ENCODE results near the gene EDEM3.
"Not testable (repeated sequence)": the region's sequence is repeated elsewhere in the genome, so short reads cannot be mapped to it uniquely, and the experiment has no call there.

EDEM3 gene

GRCh38 chr1:184691719-184692324 lies 62.8 kb downstream of the EDEM3 start:
- H3K27ac ChIP-seq (ENCODE audit: low read depth, low read length), result no peak overlapping the region
- H3K9ac ChIP-seq (ENCODE audit: low read length), result no peak overlapping the region
- H3K36me3 ChIP-seq (ENCODE audit: control insufficient read depth, insufficient read depth, low read length), result no peaks in the 10 kb centered on the region

GRCh38 chr1:184686540-184686939 lies 68.1 kb downstream of the EDEM3 start:
- H3K9me3 ChIP-seq (ENCODE audit: control insufficient read depth, insufficient read depth, low read depth, low read length), result no peaks in the 10 kb centered on the region
- no peaks in the 10 kb centered on the region for H3K36me3 ChIP-seq (ENCODE audit: control insufficient read depth, insufficient read depth, low read length)
- no peaks in the 10 kb centered on the region for H3K4me1 ChIP-seq (ENCODE audit: control insufficient read depth, insufficient read depth, low read length)
- no peaks in the 10 kb centered on the region for H3K27me3 ChIP-seq (ENCODE audit: control insufficient read depth, insufficient read depth, low read length)
- H3K4me3 ChIP-seq (ENCODE audit: low read depth, low read length), result no peak overlapping the region
- H3K27ac ChIP-seq (ENCODE audit: low read depth, low read length), result no peak overlapping the region
- no peak overlapping the region for H3K9ac ChIP-seq (ENCODE audit: low read length)

More at GRCh38 chr1:184691719-184692324, 62.8 kb downstream of the EDEM3 start:
- Histone ChIP-seq H3K4me3 (ENCODE audit: low read depth, low read length) (no peak overlapping the region), H3K9me3 (ENCODE audit: control insufficient read depth, insufficient read depth, low read depth, low read length) (no peaks in the 10 kb centered on the region), H3K4me1 (ENCODE audit: control insufficient read depth, insufficient read depth, low read length) (peaks cover 10% of the 10 kb centered on the region), H3K27me3 (ENCODE audit: control insufficient read depth, insufficient read depth, low read length) (no peaks in the 10 kb centered on the region)

GRCh38 chr1:184685116-184685515 lies 69.5 kb downstream of the EDEM3 start:
- H3K9ac ChIP-seq (ENCODE audit: low read length), result no peak overlapping the region
- no peak overlapping the region for H3K4me3 ChIP-seq (ENCODE audit: low read depth, low read length)
- no peaks in the 10 kb centered on the region for H3K27me3 ChIP-seq (ENCODE audit: control insufficient read depth, insufficient read depth, low read length)
- no peak overlapping the region for H3K27ac ChIP-seq (ENCODE audit: low read depth, low read length)
- H3K36me3 ChIP-seq (ENCODE audit: control insufficient read depth, insufficient read depth, low read length), result no peaks in the 10 kb centered on the region
- no peaks in the 10 kb centered on the region for H3K4me1 ChIP-seq (ENCODE audit: control insufficient read depth, insufficient read depth, low read length)
- peaks cover 10% of the 10 kb centered on the region for H3K9me3 ChIP-seq (ENCODE audit: control insufficient read depth, insufficient read depth, low read depth, low read length)

GRCh38 chr1:184684285-184685074 lies 70.2 kb downstream of the EDEM3 start:
- Histone ChIP-seq H3K27me3 (ENCODE audit: control insufficient read depth, insufficient read depth, low read length) (no peaks in the 10 kb centered on the region), H3K36me3 (ENCODE audit: control insufficient read depth, insufficient read depth, low read length) (no peaks in the 10 kb centered on the region), H3K9me3 (ENCODE audit: control insufficient read depth, insufficient read depth, low read depth, low read length) (peaks cover 10% of the 10 kb centered on the region), H3K4me3 (ENCODE audit: low read depth, low read length) (no peak overlapping the region), H3K9ac (ENCODE audit: low read length) (no peak overlapping the region), H3K27ac (ENCODE audit: low read depth, low read length) (no peak overlapping the region), H3K4me1 (ENCODE audit: control insufficient read depth, insufficient read depth, low read length) (no peaks in the 10 kb centered on the region)

- Histone ChIP-seq H3K4me1 (ENCODE audit: control insufficient read depth, insufficient read depth, low read length) (no peaks in the 10 kb centered on the region), H3K4me3 (ENCODE audit: low read depth, low read length) (no peak overlapping the region), H3K9me3 (ENCODE audit: control insufficient read depth, insufficient read depth, low read depth, low read length) (peaks cover 10% of the 10 kb centered on the region), H3K9ac (ENCODE audit: low read length) (no peak overlapping the region), H3K27me3 (ENCODE audit: control insufficient read depth, insufficient read depth, low read length) (no peaks in the 10 kb centered on the region), H3K36me3 (ENCODE audit: control insufficient read depth, insufficient read depth, low read length) (no peaks in the 10 kb centered on the region), H3K27ac (ENCODE audit: low read depth, low read length) (no peak overlapping the region)
These were observed 71.7 kb downstream of the EDEM3 start for GRCh38 chr1:184682956-184683355.

- H3K4me3 ChIP-seq (ENCODE audit: low read depth, low read length); H3K9me3 ChIP-seq (ENCODE audit: control insufficient read depth, insufficient read depth, low read depth, low read length); H3K36me3 ChIP-seq (ENCODE audit: control insufficient read depth, insufficient read depth, low read length); H3K27me3 ChIP-seq (ENCODE audit: control insufficient read depth, insufficient read depth, low read length); H3K4me1 ChIP-seq (ENCODE audit: control insufficient read depth, insufficient read depth, low read length); H3K9ac ChIP-seq (ENCODE audit: low read length); H3K27ac ChIP-seq (ENCODE audit: low read depth, low read length): not testable (repeated sequence)
These were observed 73.9 kb downstream of the EDEM3 start for GRCh38 chr1:184680611-184681225.

GRCh38 chr1:184679472-184679871 lies 75.2 kb downstream of the EDEM3 start:
- not testable (repeated sequence) for H3K27me3 ChIP-seq (ENCODE audit: control insufficient read depth, insufficient read depth, low read length); H3K9me3 ChIP-seq (ENCODE audit: control insufficient read depth, insufficient read depth, low read depth, low read length); H3K27ac ChIP-seq (ENCODE audit: low read depth, low read length); H3K36me3 ChIP-seq (ENCODE audit: control insufficient read depth, insufficient read depth, low read length); H3K9ac ChIP-seq (ENCODE audit: low read length); H3K4me3 ChIP-seq (ENCODE audit: low read depth, low read length); H3K4me1 ChIP-seq (ENCODE audit: control insufficient read depth, insufficient read depth, low read length)

- H3K27me3 ChIP-seq (ENCODE audit: control insufficient read depth, insufficient read depth, low read length), result no peaks in the 10 kb centered on the region
- H3K9ac ChIP-seq (ENCODE audit: low read length), result no peak overlapping the region
- peaks cover 15% of the 10 kb centered on the region for H3K4me1 ChIP-seq (ENCODE audit: control insufficient read depth, insufficient read depth, low read length)
- H3K4me3 ChIP-seq (ENCODE audit: low read depth, low read length), result no peak overlapping the region
- H3K36me3 ChIP-seq (ENCODE audit: control insufficient read depth, insufficient read depth, low read length), result no peaks in the 10 kb centered on the region
- no peak overlapping the region for H3K27ac ChIP-seq (ENCODE audit: low read depth, low read length)
- peaks cover 10% of the 10 kb centered on the region for H3K9me3 ChIP-seq (ENCODE audit: control insufficient read depth, insufficient read depth, low read depth, low read length)
These were observed 77.3 kb downstream of the EDEM3 start for GRCh38 chr1:184677344-184677743.

- Histone ChIP-seq H3K27ac (ENCODE audit: low read depth, low read length) (no peak overlapping the region), H3K36me3 (ENCODE audit: control insufficient read depth, insufficient read depth, low read length) (no peaks in the 10 kb centered on the region), H3K27me3 (ENCODE audit: control insufficient read depth, insufficient read depth, low read length) (no peaks in the 10 kb centered on the region), H3K9me3 (ENCODE audit: control insufficient read depth, insufficient read depth, low read depth, low read length) (no peaks in the 10 kb centered on the region), H3K4me1 (ENCODE audit: control insufficient read depth, insufficient read depth, low read length) (peaks cover 49% of the 10 kb centered on the region), H3K4me3 (ENCODE audit: low read depth, low read length) (no peak overlapping the region), H3K9ac (ENCODE audit: low read length) (no peak overlapping the region)
These were observed 81.4 kb downstream of the EDEM3 start for GRCh38 chr1:184673305-184673704.

- Histone ChIP-seq H3K9ac (ENCODE audit: low read length) (peak overlapping the region; percentile 49), H3K9me3 (ENCODE audit: control insufficient read depth, insufficient read depth, low read depth, low read length) (no peaks in the 10 kb centered on the region), H3K36me3 (ENCODE audit: control insufficient read depth, insufficient read depth, low read length) (no peaks in the 10 kb centered on the region), H3K4me1 (ENCODE audit: control insufficient read depth, insufficient read depth, low read length) (peaks cover 53% of the 10 kb centered on the region), H3K4me3 (ENCODE audit: low read depth, low read length) (no peak overlapping the region), H3K27me3 (ENCODE audit: control insufficient read depth, insufficient read depth, low read length) (no peaks in the 10 kb centered on the region), H3K27ac (ENCODE audit: low read depth, low read length) (0 out of 2 replicates have a peak overlapping the region, but pooled peaks have one; percentile 38)
These were observed 82.5 kb downstream of the EDEM3 start for GRCh38 chr1:184672013-184672726.

Data from HUES6 (cell line).